ENCODE results near the gene VWCE. TPM values are rescaled to one million over a fixed set of nuclear protein-coding genes. Genes with fewer than 3 reads are reported as not detected.

The VWCE gene
- polyA plus RNA-seq, 1 of the 3 experiments (the other 2 are of a cell fraction): 5.0 TPM

DNA sequence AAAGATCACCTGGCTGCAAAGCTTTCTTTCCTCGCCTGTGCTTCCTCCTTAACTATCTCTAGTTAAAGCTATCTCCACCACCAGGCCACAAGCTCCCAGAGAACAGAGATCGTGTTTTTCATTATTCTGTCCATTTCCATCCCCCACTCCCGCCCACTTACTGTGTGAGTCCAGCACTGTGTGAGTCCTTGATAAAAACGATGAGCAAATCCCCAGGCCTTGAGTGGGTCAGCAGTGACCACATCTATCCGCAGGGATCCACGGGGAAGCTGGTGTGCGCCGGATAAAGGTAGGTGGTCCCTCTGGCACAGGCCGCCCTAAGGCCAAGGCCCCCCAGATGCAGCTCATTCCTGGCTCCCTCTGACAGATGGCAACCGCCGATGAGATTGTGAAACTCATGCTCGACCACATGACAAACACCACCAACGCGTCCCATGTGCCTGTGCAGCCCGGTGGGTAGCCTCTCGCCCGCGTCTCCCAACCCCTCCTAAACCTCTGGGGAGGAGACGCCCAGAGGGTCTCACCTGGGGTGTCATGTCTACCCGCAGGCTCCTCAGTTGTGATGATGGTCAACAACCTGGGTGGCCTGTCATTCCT is 47.2 kb upstream of the VWCE start:
- TF ChIP-seq ZBTB33 (IDR thresholded peaks at IDR 0.05; ENCODE audit: borderline replicate concordance, low read depth) (no peak), CTCF (IDR thresholded peaks at IDR 0.05) (no peak), FOXM1 (IDR thresholded peaks at IDR 0.05; ENCODE audit: low read depth) (no peak), CHD2 (IDR thresholded peaks at IDR 0.05; ENCODE audit: low read length, partially characterized antibody) (no peak), NFIC (IDR thresholded peaks at IDR 0.05; ENCODE audit: borderline replicate concordance) (no peak), SMC3 (IDR thresholded peaks at IDR 0.05; ENCODE audit: low read depth, low read length) (no peak), POLR2AphosphoS5 (IDR thresholded peaks at IDR 0.05; ENCODE audit: low read depth, low read length) (no peak), RAD21 (IDR thresholded peaks at IDR 0.05; ENCODE audit: low read length) (no peak)
- peaks cover 0 to 26% of the 10 kb centered on the region in 2 experiments; a peak in 1 of 4 replicates for H3K4me1 ChIP-seq (ENCODE audit: control insufficient read depth in 1 of 2, insufficient read depth in 2 of 2, low read depth in 1 of 2, low read length in 1 of 2)
- no peak overlapping the region for H2AFZ ChIP-seq (ENCODE audit: low read depth)
- H3K9ac ChIP-seq: no peak overlapping the region
- no peaks in the 10 kb centered on the region for H3K79me2 ChIP-seq (ENCODE audit: insufficient read depth)
- H3K36me3 ChIP-seq (replicated peaks in 1 of 2; ENCODE audit: control insufficient read depth in 1 of 2, insufficient read depth in 2 of 2, low read length in 1 of 2): peaks cover 0 to 37% of the 10 kb centered on the region in 2 experiments
- CTCF ChIA-PET: interaction anchor here (1.2 to 3.3 kb wide), 4 partner anchors 16 to 51 kb away, joined by 3 to 19 read pairs (median 6); partner anchors contain the start of genes CYB561A3, TMEM138 and TMEM216
- H3K4me2 ChIP-seq: no peak overlapping the region
- H3K9me3 ChIP-seq: no peaks in the 10 kb centered on the region
- no peak overlapping the region for H3K27ac ChIP-seq (ENCODE audit: low read depth in 2 of 2, low read length in 1 of 2)
- no peak overlapping the region for H3K4me3 ChIP-seq (ENCODE audit: low read depth in 2 of 2, low read length in 1 of 2)
- H4K20me1 ChIP-seq (ENCODE audit: insufficient read depth): no peaks in the 10 kb centered on the region
- POLR2A ChIA-PET: interaction anchor here (1.5 kb wide), 1 partner anchor 19 kb away, joined by 6 read pairs; the partner anchor contains the start of genes CYB561A3 and TMEM138
- no peaks in the 10 kb centered on the region for H3F3A ChIP-seq (replicated peaks; ENCODE audit: insufficient read depth)
- 90% methylated on average over 18 of the region's 20 CpGs for WGBS (ENCODE audit: low lambda C conversion rate)
- no peaks in the 10 kb centered on the region for H3K9me2 ChIP-seq
- no peak for DNase-seq
- H3K27me3 ChIP-seq (ENCODE audit: insufficient read depth): no peaks in the 10 kb centered on the region

DNA sequence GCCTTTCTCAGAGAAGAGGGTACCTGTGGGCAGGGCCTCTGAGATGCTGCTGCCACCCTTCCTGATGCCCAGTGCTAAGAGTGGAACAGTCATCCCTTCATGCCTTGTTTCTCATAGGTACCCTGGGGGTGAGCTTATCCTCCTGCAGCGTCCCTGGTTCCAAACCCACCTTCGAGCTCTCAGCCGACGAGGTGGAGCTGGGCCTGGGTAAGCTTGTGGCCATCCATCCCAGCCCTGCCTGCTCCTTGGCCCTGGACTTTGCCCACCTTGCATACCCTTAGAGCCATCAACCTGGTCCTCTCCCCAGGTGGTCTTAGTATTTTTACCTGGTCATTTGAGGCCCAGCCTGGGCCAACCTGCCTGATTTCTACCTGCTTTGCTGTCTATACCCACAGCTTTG is 46.6 kb upstream of the VWCE start:
- H3K27ac ChIP-seq (ENCODE audit: low read depth in 2 of 2, low read length in 1 of 2): no peak overlapping the region
- H4K20me1 ChIP-seq (ENCODE audit: insufficient read depth): no peaks in the 10 kb centered on the region
- H3K36me3 ChIP-seq (replicated peaks in 1 of 2; ENCODE audit: control insufficient read depth in 1 of 2, insufficient read depth in 2 of 2, low read length in 1 of 2): peaks cover 0 to 37% of the 10 kb centered on the region in 2 experiments
- H3K4me1 ChIP-seq (ENCODE audit: control insufficient read depth in 1 of 2, insufficient read depth in 2 of 2, low read depth in 1 of 2, low read length in 1 of 2): peaks cover 0 to 24% of the 10 kb centered on the region in 2 experiments; a peak in 1 of 4 replicates
- no peaks in the 10 kb centered on the region for H3K9me3 ChIP-seq
- no peak overlapping the region for H2AFZ ChIP-seq (ENCODE audit: low read depth)
- ChIA-PET CTCF (interaction anchor here (1.2 to 3.3 kb wide), 4 partner anchors 16 to 51 kb away, joined by 3 to 19 read pairs (median 6); partner anchors contain the start of genes CYB561A3, TMEM138 and TMEM216), POLR2A (interaction anchor here (1.5 kb wide), 1 partner anchor 20 kb away, joined by 6 read pairs; the partner anchor contains the start of genes CYB561A3 and TMEM138)
- no peaks in the 10 kb centered on the region for H3K9me2 ChIP-seq
- H3K79me2 ChIP-seq (ENCODE audit: insufficient read depth): no peaks in the 10 kb centered on the region
- no peak overlapping the region for H3K4me3 ChIP-seq (ENCODE audit: low read depth in 2 of 2, low read length in 1 of 2)
- DNase-seq: no peak
- no peak overlapping the region for H3K4me2 ChIP-seq
- WGBS (ENCODE audit: low lambda C conversion rate): 100% methylated on average over 3 of the region's 4 CpGs
- TF ChIP-seq TCF12 (IDR thresholded peaks at IDR 0.05) (no peak), EP300 (IDR thresholded peaks at IDR 0.05; ENCODE audit: borderline replicate concordance in 1 of 2, low read depth in 1 of 2, low read length in 1 of 2) (no peak), POLR2AphosphoS5 (IDR thresholded peaks at IDR 0.05; ENCODE audit: low read depth, low read length) (no peak), USF1 (IDR thresholded peaks at IDR 0.05; ENCODE audit: borderline replicate concordance, low read depth) (no peak)
- no peaks in the 10 kb centered on the region for H3K27me3 ChIP-seq (ENCODE audit: insufficient read depth)
- H3K9ac ChIP-seq: no peak overlapping the region
- H3F3A ChIP-seq (replicated peaks; ENCODE audit: insufficient read depth): no peaks in the 10 kb centered on the region
